ENCODE measurements around the gene MVB12B.

Gene MVB12B

DNA sequence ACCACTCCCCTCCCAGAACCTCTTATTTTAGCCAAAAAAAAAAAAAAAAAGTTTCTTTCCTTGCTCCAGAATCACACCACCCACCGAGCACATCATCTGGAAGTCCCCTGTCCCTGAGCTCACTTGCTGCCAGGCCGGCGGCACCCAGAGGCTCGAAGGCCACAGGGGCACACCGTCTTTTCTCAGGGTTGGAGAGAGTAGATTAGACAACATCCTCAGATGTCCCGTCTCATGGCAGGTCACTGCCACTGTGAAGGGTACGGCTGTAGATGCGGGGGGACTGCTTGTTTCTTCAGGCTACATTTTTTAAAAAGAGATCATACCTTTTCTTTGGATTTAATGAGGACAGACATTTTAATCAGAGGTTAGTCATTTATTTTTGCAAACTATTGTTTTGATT, 109.0 kb downstream of the MVB12B start:
- no peak overlapping the region for H3K27ac ChIP-seq (replicated peaks)
- H3K27me3 ChIP-seq (ENCODE audit: insufficient read depth, poor library complexity, severe bottlenecking): no peaks in the 10 kb centered on the region
- TF ChIP-seq POLR2AphosphoS5 (IDR thresholded peaks at IDR 0.05; ENCODE audit: low read depth) (no peak), GABPA (IDR thresholded peaks at IDR 0.05; ENCODE audit: low read depth) (no peak)
- TF ChIP-seq, protein P1, sequence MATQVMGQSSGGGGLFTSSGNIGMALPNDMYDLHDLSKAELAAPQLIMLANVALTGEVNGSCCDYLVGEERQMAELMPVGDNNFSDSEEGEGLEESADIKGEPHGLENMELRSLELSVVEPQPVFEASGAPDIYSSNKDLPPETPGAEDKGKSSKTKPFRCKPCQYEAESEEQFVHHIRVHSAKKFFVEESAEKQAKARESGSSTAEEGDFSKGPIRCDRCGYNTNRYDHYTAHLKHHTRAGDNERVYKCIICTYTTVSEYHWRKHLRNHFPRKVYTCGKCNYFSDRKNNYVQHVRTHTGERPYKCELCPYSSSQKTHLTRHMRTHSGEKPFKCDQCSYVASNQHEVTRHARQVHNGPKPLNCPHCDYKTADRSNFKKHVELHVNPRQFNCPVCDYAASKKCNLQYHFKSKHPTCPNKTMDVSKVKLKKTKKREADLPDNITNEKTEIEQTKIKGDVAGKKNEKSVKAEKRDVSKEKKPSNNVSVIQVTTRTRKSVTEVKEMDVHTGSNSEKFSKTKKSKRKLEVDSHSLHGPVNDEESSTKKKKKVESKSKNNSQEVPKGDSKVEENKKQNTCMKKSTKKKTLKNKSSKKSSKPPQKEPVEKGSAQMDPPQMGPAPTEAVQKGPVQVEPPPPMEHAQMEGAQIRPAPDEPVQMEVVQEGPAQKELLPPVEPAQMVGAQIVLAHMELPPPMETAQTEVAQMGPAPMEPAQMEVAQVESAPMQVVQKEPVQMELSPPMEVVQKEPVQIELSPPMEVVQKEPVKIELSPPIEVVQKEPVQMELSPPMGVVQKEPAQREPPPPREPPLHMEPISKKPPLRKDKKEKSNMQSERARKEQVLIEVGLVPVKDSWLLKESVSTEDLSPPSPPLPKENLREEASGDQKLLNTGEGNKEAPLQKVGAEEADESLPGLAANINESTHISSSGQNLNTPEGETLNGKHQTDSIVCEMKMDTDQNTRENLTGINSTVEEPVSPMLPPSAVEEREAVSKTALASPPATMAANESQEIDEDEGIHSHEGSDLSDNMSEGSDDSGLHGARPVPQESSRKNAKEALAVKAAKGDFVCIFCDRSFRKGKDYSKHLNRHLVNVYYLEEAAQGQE (IDR thresholded peaks at IDR 0.05; ENCODE audit: insufficient replicate concordance, low read depth): no peak
- TF ChIP-seq, protein P2, sequence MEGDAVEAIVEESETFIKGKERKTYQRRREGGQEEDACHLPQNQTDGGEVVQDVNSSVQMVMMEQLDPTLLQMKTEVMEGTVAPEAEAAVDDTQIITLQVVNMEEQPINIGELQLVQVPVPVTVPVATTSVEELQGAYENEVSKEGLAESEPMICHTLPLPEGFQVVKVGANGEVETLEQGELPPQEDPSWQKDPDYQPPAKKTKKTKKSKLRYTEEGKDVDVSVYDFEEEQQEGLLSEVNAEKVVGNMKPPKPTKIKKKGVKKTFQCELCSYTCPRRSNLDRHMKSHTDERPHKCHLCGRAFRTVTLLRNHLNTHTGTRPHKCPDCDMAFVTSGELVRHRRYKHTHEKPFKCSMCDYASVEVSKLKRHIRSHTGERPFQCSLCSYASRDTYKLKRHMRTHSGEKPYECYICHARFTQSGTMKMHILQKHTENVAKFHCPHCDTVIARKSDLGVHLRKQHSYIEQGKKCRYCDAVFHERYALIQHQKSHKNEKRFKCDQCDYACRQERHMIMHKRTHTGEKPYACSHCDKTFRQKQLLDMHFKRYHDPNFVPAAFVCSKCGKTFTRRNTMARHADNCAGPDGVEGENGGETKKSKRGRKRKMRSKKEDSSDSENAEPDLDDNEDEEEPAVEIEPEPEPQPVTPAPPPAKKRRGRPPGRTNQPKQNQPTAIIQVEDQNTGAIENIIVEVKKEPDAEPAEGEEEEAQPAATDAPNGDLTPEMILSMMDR (IDR thresholded peaks at IDR 0.05; ENCODE audit: insufficient read depth, low read length): no peak
- DNase-seq (ENCODE audit: low read depth in 1 of 2, low spot score in 1 of 2): no peak
- no peak overlapping the region for H3K4me3 ChIP-seq (replicated peaks; ENCODE audit: insufficient read depth, low read length)

DNA sequence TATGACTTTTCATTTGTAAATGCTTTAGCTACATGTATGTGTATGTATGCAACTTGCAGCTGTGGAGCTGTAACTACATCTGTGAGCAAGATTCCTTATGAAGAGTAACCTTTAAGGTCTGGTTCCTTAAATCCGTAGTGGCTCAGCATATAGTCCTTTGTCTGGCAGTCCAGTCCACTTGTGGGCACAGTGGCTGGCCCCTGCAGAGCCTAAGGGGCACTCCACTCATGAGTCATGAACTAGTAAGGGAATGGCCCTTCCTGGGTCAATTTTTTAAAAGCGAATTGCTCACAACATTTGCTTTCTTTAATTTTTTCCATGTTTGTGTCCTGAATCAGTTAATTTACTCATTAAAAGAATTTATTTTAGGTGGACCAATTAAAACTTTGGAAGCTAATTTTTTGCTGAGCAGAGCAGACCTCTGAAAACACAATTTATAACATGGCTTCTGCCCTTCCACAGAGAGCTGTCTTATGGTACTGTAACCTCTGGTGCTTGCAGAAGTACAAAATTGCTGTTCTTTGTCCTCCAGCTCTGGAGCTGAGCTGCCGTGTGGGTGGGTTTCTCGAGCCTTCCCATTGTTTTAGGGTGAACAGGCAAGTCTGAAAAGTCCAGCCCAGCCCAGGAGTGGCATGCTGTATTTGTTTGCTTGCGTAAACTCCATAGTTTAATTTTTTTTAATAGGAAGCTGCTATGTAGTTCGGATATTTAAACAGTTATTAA, 110.1 kb downstream of the MVB12B start:
- TF ChIP-seq POLR2AphosphoS5 (IDR thresholded peaks at IDR 0.05; ENCODE audit: low read depth) (no peak), GABPA (IDR thresholded peaks at IDR 0.05; ENCODE audit: low read depth) (no peak)
- TF ChIP-seq, protein P2 (IDR thresholded peaks at IDR 0.05; ENCODE audit: insufficient read depth, low read length): no peak
- Histone ChIP-seq H3K27me3 (ENCODE audit: insufficient read depth, poor library complexity, severe bottlenecking) (no peaks in the 10 kb centered on the region), H3K27ac (replicated peaks) (no peak overlapping the region), H3K4me3 (replicated peaks; ENCODE audit: insufficient read depth, low read length) (no peak overlapping the region)
- DNase-seq (ENCODE audit: low read depth in 1 of 2, low spot score in 1 of 2): no peak

DNA sequence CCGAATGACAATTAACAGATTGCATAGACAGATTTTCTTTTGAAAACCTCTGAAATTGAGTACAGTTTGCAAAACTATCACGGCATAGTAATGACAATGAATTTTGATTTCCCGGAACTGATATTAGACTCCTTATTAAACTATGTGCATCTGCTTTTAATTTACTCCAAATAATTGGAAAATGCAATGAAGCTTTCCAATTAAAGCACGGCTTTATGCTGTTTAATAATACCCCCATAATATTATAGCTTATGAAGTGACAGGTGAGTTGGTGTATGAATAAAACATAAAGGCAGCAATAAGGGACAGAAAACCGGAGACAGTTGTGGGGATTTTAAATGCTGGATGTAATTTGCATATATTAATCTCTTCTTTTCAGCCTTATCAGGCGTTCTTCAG, 110.6 kb downstream of the MVB12B start:
- no peak for DNase-seq (ENCODE audit: low read depth in 1 of 2, low spot score in 1 of 2)
- TF ChIP-seq GABPA (IDR thresholded peaks at IDR 0.05; ENCODE audit: low read depth): no peak
- TF ChIP-seq, protein P1 (IDR thresholded peaks at IDR 0.05; ENCODE audit: insufficient replicate concordance, low read depth): no peak
- TF ChIP-seq, protein P2 (IDR thresholded peaks at IDR 0.05; ENCODE audit: insufficient read depth, low read length): no peak
- no peak for TF ChIP-seq SPI1 (IDR thresholded peaks at IDR 0.05; ENCODE audit: borderline replicate concordance, low read depth)
- TF ChIP-seq POLR2AphosphoS5 (IDR thresholded peaks at IDR 0.05; ENCODE audit: low read depth): no peak
- no peaks in the 10 kb centered on the region for H3K27me3 ChIP-seq (ENCODE audit: insufficient read depth, poor library complexity, severe bottlenecking)
- no peak overlapping the region for H3K27ac ChIP-seq (replicated peaks)
- no peak overlapping the region for H3K4me3 ChIP-seq (replicated peaks; ENCODE audit: insufficient read depth, low read length)

DNA sequence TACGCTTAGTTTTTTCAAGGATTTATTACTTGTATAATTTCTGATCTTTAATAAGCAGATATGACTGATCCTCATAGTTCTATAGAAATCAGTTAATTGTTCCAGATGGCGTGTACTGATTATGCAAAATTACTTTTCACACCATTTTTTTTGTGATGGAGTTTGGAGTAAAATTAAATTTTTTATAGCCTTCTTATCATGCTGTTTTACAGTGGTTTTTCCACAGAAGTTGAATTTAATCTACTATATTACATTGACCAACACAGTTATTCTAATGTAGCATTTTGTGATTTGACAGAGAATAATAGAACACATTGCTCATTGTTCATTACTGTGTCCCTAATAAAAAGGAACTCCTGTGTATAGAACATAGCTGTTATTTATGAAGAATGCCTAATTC, 111.1 kb downstream of the MVB12B start:
- Histone ChIP-seq H3K27me3 (ENCODE audit: insufficient read depth, poor library complexity, severe bottlenecking) (no peaks in the 10 kb centered on the region), H3K4me3 (replicated peaks; ENCODE audit: insufficient read depth, low read length) (no peak overlapping the region), H3K27ac (replicated peaks) (no peak overlapping the region)
- TF ChIP-seq, protein P1 (IDR thresholded peaks at IDR 0.05; ENCODE audit: insufficient replicate concordance, low read depth): no peak
- TF ChIP-seq SPI1 (IDR thresholded peaks at IDR 0.05; ENCODE audit: borderline replicate concordance, low read depth) (no peak), GABPA (IDR thresholded peaks at IDR 0.05; ENCODE audit: low read depth) (no peak), POLR2AphosphoS5 (IDR thresholded peaks at IDR 0.05; ENCODE audit: low read depth) (no peak)
- TF ChIP-seq, protein P2 (IDR thresholded peaks at IDR 0.05; ENCODE audit: insufficient read depth, low read length): no peak
- DNase-seq (ENCODE audit: low read depth in 1 of 2, low spot score in 1 of 2): no peak
